Gastroesophageal sphincter (tissue), 3 donors: ENCODE results near the gene RPP21.

Experiments
- CTCF ChIP-seq, 4 experiments: fragments of 200-600 bp in 2 of 4; fragments of 450-650 bp in 2 of 4; sonication (generic) in 1 of 4; IDR thresholded peaks; one replicate each; pipeline ENCODE4 v1.5.1; 2017 to 2019; ENCODE audit warnings: antibody characterized with exemption in 4 of 4, mild to moderate bottlenecking in 2 of 4, moderate library complexity in 2 of 4
- EP300 ChIP-seq: sonication (generic); formaldehyde crosslinking; IDR thresholded peaks from one replicate; pipeline ENCODE4 v1.6.1; 2017; ENCODE audit warnings: antibody characterized with exemption, mild to moderate bottlenecking
- POLR2AphosphoS5 ChIP-seq: sonication (generic); formaldehyde crosslinking; IDR thresholded peaks from one replicate; pipeline ENCODE4 v1.6.1; 2017; ENCODE audit warnings: antibody characterized with exemption

DNA sequence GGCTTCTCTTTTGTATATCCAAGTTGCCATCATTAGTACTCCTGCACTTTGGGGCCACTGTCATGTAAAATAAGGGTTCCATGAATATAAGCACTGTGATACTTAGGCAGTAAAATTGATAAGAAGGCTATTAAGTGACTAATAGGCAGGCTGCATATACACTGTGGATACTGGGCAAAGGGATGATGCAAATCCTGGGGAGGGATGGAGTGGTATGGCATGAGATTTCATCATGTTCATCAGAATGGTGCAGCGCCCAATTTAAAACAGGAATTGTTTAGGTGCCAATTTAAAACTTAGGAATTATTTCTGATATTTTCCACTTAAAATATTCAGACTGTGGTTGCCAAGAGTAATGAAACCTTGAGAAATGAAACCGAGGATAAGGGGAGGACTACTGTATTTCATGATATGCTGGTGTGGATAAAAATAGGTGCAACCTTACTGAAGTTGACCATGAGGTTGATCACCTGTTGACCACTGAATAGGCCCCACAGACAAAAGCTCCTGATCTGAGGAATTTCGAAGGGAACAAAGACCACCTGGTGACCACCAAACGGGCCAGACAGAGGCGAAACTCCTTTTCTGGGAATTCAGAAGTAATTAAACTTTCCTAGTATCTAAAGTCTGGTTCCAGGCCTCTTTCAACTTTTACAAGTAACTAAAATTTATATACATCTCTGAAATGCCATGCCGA lies 23.1 kb upstream of the RPP21 start:
- TF ChIP-seq CTCF (IDR thresholded peaks at IDR 0.05) (no peak), POLR2AphosphoS5 (no peak), EP300 (no peak)
